AG04449 (cell line): ENCODE results near the gene PRDM16.
"Not testable (repeated sequence)": the region's sequence is repeated elsewhere in the genome, so short reads cannot be mapped to it uniquely, and the experiment has no call there.

ENCODE experiments used
- CTCF ChIA-PET: fragments of 350-600 bp; formaldehyde crosslinking; extraction: SDS; loops from one replicate; lab custom pipeline; 2021; ENCODE audit warnings: antibody characterized with exemption; lab: Yijun Ruan, JAX
- POLR2A ChIA-PET: fragments of 400-600, 350-600 bp; formaldehyde crosslinking; extraction: SDS; loops from one replicate; lab custom pipeline; 2020; ENCODE audit warnings: antibody characterized with exemption, inconsistent platforms; lab: Yijun Ruan, JAX
- DNase-seq: peaks from one replicate; pipeline ENCODE4 v3.0.0-alpha.2; 2010; ENCODE audit warnings: low read depth, low spot score
- H3K4me3 ChIP-seq: 2 replicates; pipeline ENCODE4 v1.5.1; 2011; ENCODE audit warnings: low read depth, mild to moderate bottlenecking, control low read depth, low read length
- TF ChIP-seq, protein P1 (sequence below): IDR thresholded peaks from one replicate; pipeline ENCODE4 v1.5.1; 2011; ENCODE audit warnings: mild to moderate bottlenecking, moderate library complexity, low read length, control low read depth, inconsistent platforms; ENCODE audit not compliant: insufficient read depth; ENCODE audit errors: missing control alignments

Gene PRDM16

DNA sequence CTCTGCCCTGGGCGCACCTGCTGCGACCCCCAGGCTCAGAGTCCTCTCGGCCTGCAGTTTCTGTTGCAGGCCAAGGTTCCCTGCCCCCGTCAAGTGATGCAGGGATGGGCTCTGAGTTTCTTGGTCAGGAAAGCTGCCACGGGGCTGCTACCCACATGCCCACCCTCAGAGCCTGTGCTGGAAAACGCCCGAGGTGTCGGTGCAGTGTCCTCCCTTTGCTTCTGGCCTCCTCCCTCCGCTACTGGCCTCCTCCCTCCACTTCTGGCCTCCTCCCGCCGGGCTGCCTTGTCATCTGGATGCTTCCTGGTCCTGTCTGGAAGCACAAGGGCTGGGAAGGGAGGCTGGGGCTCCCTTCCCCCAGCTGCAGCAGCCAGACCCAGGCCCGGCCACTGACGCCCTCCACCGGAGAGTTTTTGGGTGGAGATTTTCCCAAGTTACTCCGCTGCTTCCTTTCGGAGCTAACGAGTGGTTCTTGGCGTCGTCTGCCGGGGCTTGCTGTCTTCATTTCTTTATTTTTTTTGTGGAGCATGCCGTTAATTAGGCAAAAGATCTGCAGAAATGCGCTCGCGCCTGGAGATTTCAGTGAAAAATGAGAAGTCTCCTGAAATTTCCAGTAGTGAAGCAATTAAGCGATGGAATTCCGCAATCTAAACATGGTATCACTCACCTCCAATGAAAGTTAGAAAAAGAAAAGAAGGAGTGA, 17.4 kb downstream of the PRDM16 start:
- H3K4me3 ChIP-seq = no peak overlapping the region
- no peak for DNase-seq
- ChIA-PET CTCF (no interaction called here), POLR2A (no interaction called here)
- TF ChIP-seq, protein P1, sequence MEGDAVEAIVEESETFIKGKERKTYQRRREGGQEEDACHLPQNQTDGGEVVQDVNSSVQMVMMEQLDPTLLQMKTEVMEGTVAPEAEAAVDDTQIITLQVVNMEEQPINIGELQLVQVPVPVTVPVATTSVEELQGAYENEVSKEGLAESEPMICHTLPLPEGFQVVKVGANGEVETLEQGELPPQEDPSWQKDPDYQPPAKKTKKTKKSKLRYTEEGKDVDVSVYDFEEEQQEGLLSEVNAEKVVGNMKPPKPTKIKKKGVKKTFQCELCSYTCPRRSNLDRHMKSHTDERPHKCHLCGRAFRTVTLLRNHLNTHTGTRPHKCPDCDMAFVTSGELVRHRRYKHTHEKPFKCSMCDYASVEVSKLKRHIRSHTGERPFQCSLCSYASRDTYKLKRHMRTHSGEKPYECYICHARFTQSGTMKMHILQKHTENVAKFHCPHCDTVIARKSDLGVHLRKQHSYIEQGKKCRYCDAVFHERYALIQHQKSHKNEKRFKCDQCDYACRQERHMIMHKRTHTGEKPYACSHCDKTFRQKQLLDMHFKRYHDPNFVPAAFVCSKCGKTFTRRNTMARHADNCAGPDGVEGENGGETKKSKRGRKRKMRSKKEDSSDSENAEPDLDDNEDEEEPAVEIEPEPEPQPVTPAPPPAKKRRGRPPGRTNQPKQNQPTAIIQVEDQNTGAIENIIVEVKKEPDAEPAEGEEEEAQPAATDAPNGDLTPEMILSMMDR = no peak

- ChIA-PET POLR2A (no interaction called here), CTCF (no interaction called here)
- no peak overlapping the region for H3K4me3 ChIP-seq
- no peak for DNase-seq
- TF ChIP-seq, protein P1 = no peak
Observed at GRCh38 chr1:3087049-3087448, 18.0 kb downstream of the PRDM16 start.

DNA sequence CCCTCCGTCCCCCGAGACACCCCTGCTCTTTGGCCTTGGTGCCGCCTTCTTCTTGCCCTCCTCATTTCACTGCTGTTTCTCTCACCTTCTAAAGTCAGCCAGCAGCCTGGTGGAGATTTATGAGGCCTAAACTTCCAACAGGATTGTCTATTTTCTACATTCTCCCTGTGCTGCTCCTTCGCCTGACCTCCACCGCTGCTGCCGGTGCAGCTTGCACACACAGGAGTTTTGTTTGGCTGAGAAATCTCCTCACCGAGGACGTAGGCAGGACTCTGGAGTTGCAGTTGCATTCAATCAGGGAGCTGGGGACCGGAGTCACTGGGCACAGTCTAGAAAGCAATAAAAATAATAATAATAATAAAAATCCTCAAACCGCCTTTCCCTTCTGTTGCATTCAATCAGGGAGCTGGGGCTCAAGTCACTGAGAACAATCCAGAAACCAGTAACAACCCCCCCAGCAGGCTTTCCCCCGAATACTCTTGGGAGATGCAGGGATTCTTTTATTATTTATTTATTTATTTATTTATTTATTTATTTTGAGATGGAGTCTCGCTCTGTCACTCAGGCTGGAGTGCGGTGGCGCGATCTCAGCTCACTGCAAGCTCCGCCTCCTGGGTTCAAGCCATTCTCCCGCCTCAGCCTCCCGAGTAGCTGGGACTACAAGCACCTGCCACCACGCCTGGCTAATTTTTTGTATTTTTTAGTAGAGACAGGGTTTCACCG, 19.1 kb downstream of the PRDM16 start:
- CTCF ChIA-PET, DNase-seq, POLR2A ChIA-PET, H3K4me3 ChIP-seq: not testable (repeated sequence)

DNA sequence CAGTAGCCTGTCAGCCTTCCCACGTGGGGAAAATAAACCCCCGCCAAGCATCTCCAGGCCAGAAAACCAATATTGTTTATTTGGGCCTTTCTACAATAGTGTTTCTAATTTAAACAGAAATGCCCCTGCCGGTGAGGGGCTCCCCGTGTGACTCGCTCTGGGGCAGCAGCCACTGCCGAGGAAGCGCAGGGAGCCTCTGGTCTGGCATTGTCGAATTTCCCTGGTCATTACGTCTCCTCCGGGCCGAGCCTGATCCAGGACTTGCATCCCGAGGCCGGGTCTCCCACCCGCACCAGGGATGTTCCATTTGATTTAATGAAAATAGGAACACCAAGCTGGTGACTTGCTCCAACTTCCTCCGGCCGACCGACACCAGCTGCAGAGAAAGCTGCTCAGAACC, 20.5 kb downstream of the PRDM16 start:
- CTCF ChIA-PET = no interaction called here
- TF ChIP-seq, protein P1 = no peak
- H3K4me3 ChIP-seq = no peak overlapping the region
- POLR2A ChIA-PET = no interaction called here
- DNase-seq = no peak

DNA sequence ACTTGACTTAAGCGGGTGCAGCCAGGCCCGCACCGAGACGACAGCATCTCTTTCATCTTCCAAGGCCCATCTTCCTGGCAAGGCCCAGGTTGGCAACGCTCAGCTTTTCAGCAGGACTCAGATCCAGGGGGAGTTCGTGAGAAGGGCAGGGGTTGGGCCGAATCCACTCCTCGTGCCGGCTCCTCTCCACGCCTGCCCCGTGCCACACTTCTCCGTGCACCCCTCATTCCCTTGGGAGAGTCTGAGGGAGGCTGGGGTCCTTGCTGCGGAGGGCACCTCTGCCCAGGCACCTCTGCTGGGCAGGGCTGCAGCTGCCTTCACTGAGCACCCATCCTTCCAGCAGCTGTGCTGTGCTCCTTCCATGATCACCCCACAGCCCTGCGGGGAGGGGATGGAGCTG, 22.3 kb downstream of the PRDM16 start:
- POLR2A ChIA-PET = no interaction called here
- no peak overlapping the region for H3K4me3 ChIP-seq
- CTCF ChIA-PET = no interaction called here
- TF ChIP-seq, protein P1 = no peak
- DNase-seq = no peak

GRCh38 chr1:3092530-3092929, 23.5 kb downstream of the PRDM16 start:
- ChIA-PET CTCF (no interaction called here), POLR2A (no interaction called here)
- no peak for DNase-seq
- TF ChIP-seq, protein P1 = no peak
- no peak overlapping the region for H3K4me3 ChIP-seq
